ENCODE data around the gene PODNL1.

Gene PODNL1

GRCh38 chr19:13938301-13939064, at the start of gene PODNL1:
PODNL1 (minus strand) TSS chr19:13938417; CDS start chr19:13938181, 236 bp downstream.
- peak within 1 kb of the TSS in 6 of 7 experiments; percentile 8 to 36 (median 20) for H3K4me3 ChIP-seq
- peak within 1 kb of the TSS in 14 of 21 experiments; percentile 8 to 71 (median 48) for H3K27ac ChIP-seq

- peak overlapping the region in 2 of 7 experiments; percentile 3 to 10 for H3K4me3 ChIP-seq
- peak overlapping the region; percentile 41 to 100 (median 90) for H3K27ac ChIP-seq
Measured at GRCh38 chr19:13987101-13987890, 49.1 kb upstream of the PODNL1 start.

DNA sequence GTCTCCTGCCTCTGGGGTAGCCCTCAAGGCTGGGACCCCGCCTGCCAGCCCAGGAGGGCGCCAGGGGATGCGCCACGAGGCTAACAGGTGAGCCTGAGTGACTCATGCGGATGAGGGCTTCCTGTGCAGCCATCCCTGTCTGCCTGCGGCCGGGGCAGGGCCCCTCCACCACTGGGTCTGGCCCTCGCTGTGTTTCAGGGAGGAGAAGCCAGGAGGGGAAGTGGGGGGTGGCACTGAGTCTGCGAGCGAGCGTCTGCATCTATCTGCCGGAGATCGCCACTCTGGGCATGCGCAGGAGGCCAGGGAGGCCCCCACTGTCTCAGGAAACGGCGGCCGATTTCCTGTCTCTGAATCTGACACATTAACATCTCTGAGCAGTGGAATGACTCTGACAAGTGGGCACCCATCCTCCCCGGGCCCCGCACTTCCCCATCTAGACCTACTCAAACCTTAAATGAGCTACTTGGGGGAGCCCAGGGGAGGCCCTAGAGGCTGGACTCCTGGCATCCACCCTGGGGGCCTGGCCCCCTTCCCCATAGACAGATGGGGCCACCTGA, 48.2 kb upstream of the PODNL1 start:
- Histone ChIP-seq H3K27ac (peak overlapping the region; percentile 49 to 100 (median 90)), H3K4me3 (peak overlapping the region in 2 of 7 experiments; percentile 3 to 10)

DNA sequence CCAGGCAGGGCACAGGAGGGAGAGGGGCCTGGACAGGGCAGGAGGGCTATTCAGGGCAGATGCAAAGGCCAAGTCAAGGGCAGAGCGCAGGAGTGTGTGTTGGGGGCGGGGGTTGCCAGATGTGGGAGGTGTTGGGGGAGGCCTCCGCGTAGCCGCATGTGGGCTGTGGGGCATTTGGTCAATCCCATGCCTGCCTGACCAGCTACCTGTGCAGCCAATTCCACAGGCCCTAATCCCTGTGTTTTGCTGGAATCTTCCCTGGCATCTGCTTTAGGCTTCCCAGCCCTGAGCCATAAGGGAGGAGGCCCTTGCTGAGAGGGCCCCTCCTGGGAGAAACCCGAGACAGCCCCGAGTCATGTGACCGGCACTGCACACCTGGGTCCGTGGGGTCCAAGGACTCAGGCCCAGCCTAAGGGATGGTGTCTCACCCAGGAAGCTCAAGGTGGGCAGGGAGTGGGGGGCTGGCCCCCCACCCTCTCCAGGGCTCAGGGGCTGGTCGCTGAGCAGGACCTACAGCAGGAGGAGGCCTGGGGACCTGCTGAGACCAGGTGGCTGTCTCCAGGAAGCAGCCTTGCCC, 47.6 kb upstream of the PODNL1 start:
- Histone ChIP-seq H3K4me3 (peak overlapping the region in 1 of 7 experiments; percentile 10), H3K27ac (peak overlapping the region; percentile 49 to 100 (median 90))

DNA sequence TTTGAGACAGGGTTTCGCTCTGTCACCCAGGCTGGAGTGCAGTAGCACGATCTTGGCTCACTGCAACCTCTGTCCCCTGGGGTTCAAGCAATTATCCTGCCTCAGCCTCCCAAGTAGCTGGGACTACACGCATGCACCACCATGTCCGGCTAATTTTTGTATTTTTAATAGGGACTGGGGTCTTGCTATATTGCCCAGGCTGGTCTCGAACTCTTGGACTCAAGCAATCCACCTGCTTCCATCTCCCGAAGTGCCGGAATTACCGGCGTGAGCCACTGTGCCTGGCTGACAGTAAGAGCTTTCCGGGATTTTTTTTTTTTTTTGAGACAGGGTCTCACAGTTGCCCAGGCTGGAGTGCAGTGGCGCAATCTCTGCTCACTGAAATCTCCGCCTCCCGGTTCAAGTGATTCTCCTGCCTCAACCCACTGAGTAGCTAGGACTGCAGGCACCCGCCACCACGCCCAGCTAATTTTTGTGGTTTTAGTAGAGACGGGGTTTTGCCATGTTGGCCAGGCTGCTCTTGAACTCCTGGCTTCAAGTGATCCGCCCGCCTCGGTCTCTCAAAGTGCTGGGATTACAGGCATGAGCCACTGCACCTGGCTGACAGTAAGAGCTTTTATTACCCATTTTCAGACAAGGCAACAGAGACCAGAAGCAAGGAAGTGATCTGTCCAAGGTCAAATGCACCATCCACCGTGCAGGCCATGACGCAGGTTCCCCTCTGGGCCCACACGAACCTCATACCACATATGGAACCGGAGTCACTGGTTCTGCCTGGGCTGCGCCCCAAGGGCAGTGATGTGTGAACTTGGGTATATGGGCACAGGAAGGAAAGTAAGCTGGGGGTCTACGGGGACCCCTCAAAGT, 46.9 kb upstream of the PODNL1 start:
- no peak overlapping the region for H3K4me3 ChIP-seq
- H3K27ac ChIP-seq, result peak overlapping the region in 19 of 21 experiments; percentile 81 to 100 (median 92)

DNA sequence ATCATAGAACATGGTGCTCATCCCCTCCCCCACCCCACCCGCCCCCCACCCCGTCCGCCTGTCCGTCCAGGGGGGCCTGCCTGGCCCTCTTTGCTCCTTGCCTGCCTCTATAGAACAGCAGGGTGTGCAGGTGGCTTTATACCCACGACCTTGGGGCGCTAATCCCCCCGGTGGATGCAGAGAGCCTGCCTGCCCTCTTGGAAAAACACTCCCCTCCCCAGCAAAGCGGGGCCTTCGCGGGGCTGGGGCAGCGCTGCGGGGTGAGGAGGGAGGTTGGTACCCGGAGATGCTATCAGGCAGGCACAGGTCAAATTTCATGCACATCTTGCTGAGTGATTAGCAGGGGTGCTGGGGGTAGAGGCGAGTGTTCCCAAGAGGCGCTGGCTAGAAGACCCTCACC, 46.0 kb upstream of the PODNL1 start:
- Histone ChIP-seq H3K4me3 (no peak overlapping the region), H3K27ac (peak overlapping the region in 7 of 21 experiments; percentile 16 to 100 (median 92))

GRCh38 chr19:13983213-13983889, 45.1 kb upstream of the PODNL1 start:
- H3K4me3 ChIP-seq, result no peak overlapping the region
- peak overlapping the region in 9 of 21 experiments; percentile 11 to 100 (median 60) for H3K27ac ChIP-seq

DNA sequence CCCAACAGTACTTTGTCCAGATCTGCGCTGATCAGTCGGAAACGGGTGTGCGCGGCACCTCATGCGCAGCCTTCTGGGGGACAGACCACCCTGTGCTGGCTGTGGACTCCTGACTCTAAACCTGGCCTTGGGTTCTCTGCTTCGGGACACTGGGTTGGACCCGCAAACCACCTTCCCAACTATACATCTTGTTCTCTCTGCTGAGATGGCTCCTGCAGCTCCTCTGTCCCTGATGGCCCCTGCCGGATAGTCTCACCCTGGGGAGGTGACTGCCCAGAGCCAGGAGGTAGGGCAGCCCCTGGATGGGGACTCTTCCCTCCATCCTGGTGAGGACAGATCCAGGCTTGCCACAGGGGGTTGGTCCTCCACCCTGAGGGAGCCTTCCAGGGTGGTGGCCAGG, 44.6 kb upstream of the PODNL1 start:
- Histone ChIP-seq H3K4me3 (no peak overlapping the region), H3K27ac (peak overlapping the region in 8 of 21 experiments; percentile 43 to 100 (median 60))

GRCh38 chr19:13981988-13982501, 43.8 kb upstream of the PODNL1 start:
- Histone ChIP-seq H3K4me3 (no peak overlapping the region), H3K27ac (peak overlapping the region in 2 of 21 experiments; percentile 37 to 51)

- Histone ChIP-seq H3K4me3 (no peak overlapping the region), H3K27ac (peak overlapping the region in 1 of 21 experiments; percentile 13)
Measured at GRCh38 chr19:13981467-13981866, 43.2 kb upstream of the PODNL1 start.

DNA sequence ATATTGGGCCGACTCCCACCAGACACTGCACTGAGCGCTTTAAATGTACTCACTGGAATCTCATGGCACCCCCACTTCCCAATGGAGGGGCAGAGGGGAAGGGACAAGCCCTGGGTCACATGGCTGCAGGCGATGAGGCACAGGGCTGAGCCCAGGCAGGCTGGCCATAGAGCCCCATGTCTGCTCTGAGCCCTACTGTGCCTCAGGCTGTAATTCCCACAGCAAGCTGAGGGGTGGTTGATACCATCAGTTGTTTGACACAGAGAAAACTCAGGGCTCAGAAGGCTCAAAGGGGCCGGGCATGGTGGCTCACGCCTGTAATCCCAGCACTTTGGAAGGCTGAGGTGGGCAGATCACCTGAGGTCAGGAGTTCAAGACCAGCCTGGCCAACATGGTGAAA, 42.8 kb upstream of the PODNL1 start:
- Histone ChIP-seq H3K27ac (peak overlapping the region in 1 of 21 experiments; percentile 13), H3K4me3 (no peak overlapping the region)

- Histone ChIP-seq H3K27ac (no peak overlapping the region), H3K4me3 (no peak overlapping the region)
Measured at GRCh38 chr19:13980340-13980739, 42.1 kb upstream of the PODNL1 start.

- Histone ChIP-seq H3K4me3 (no peak overlapping the region), H3K27ac (peak overlapping the region in 6 of 21 experiments; percentile 60 to 78 (median 74))
Measured at GRCh38 chr19:13979686-13980085, 41.5 kb upstream of the PODNL1 start.

DNA sequence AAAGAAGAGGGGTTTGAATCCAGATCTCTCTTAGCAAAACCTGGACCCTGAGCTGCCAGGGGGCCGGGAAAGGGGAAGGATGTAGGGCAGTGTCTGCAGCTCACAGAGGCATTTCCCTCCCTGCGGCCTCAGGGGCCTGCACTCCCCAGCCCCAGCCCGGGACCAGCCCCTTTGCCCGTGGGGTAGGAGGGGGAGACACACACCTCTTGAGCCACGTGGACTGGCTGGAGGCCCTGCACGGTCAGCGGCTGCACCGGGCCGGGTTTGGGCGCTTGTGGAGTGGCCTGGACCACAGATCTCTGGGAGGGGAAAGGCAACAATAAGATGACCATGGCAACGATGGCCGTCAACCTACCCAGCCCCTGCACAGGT, 41.0 kb upstream of the PODNL1 start:
- Histone ChIP-seq H3K4me3 (peak overlapping the region; percentile 26 to 46 (median 27)), H3K27ac (peak overlapping the region in 16 of 21 experiments; percentile 0 to 83 (median 71))

DNA sequence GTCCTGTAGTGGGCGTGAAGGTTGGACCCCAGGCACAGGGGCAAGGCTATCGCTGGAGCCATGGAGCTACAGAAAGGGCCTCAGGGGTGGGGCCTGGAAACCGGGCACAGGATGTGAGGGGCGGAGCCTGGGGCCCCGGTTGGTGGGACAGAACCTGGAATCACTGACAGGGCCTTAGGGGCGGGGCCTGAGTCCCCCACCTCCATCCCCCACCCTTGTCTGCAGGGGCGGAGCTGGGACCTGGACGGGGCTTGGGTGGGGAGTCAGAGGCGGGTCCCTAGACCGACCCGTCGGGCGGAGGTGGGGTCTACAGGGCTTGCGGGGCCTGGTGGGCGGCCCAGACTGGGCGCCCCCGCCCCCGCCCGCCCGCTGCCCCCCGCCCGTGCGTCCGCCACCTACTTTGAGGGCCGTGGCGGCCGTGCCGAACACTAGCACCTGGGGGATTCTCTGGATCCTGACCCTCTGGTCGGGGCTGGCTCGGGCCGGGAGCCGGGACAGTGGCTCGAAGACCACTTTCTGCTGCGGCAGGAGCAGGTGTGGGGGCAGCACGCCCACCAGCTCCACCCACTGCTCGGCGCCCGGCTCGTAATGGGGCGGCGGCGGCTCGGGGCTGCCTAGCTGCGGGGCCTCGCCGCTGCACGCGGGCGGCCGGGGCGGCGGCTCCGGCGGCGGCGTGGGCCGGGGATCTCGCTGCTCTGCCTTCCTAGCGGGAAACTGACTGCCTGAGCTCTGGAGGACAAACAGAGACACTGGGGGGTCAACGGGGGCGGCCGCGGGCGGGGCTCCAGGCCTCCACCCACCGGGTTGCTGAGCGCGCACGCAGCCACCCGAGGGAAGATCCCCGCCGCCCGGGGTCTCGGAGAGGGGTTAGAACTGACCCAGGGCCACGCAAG, 40.4 kb upstream of the PODNL1 start:
- Histone ChIP-seq H3K4me3 (peak overlapping the region; percentile 26 to 46 (median 27)), H3K27ac (peak overlapping the region in 19 of 21 experiments; percentile 19 to 83 (median 70))

- H3K27ac ChIP-seq, result peak overlapping the region in 17 of 21 experiments; percentile 8 to 83 (median 70)
- H3K4me3 ChIP-seq, result no peak overlapping the region
Measured at GRCh38 chr19:13977803-13978202, 39.6 kb upstream of the PODNL1 start.

GRCh38 chr19:13976446-13976845, 38.2 kb upstream of the PODNL1 start:
- Histone ChIP-seq H3K27ac (no peak overlapping the region), H3K4me3 (no peak overlapping the region)

Measured in skin epidermis (tissue), 12 donors.